Activated T-cell treated with anti-CD3 and anti-CD28 coated beads, Interleukin-2, amount 50 U/mL, for 72 hours (primary cell): ENCODE results near the gene CDK5. TPM values are rescaled to one million over a fixed set of nuclear protein-coding genes. Genes with fewer than 3 reads are reported as not detected.

Experiments used
- ATAC-seq, 2 donors: fragments of 150-1000 bp; cut with Tn5 transposase; replicated peaks in 1 of 2; 2 replicates each; pipeline ENCODE4 v1.10.0; 2021; ENCODE audit warnings: moderate library complexity in 2 of 2, mild to moderate bottlenecking in 1 of 2
- DNase-seq, 2 donors: peaks; one replicate each; pipeline ENCODE4 v3.0.0; 2021 to 2022; ENCODE audit warnings: mixed read lengths in 1 of 2
- H3K27ac Mint-ChIP-seq: one replicate; pipeline ENCODE4 v1.8.0; 2022; ENCODE audit warnings: mild to moderate bottlenecking, moderate library complexity, mixed read lengths
- H3K27me3 Mint-ChIP-seq: one replicate; pipeline ENCODE4 v1.8.0; 2022; ENCODE audit warnings: low read depth, mixed read lengths
- H3K36me3 Mint-ChIP-seq, 2 donors: one replicate each; pipeline ENCODE4 v1.8.0; 2022; ENCODE audit warnings: mixed read lengths in 2 of 2, mild to moderate bottlenecking in 1 of 2; ENCODE audit not compliant: insufficient read depth in 2 of 2
- H3K4me1 Mint-ChIP-seq: one replicate; pipeline ENCODE4 v1.8.0; 2022; ENCODE audit warnings: low read depth, mixed read lengths
- H3K4me3 Mint-ChIP-seq, 2 donors: one replicate each; pipeline ENCODE4 v1.8.0; 2022; ENCODE audit warnings: mild to moderate bottlenecking in 2 of 2, mixed read lengths in 2 of 2, moderate library complexity in 2 of 2
- H3K9me3 Mint-ChIP-seq, 2 donors: one replicate each; pipeline ENCODE4 v1.8.0; 2022; ENCODE audit warnings: mixed read lengths in 2 of 2
- total RNA-seq, 2 donors: library from RNA; stranded (reverse); gene quantifications; one replicate each; pipeline ENCODE4 v1.2.3, GENCODE V29; 2022

Gene CDK5
- total RNA-seq, 2 donors from 2014 or later: 9.4 to 11.6 TPM

DNA sequence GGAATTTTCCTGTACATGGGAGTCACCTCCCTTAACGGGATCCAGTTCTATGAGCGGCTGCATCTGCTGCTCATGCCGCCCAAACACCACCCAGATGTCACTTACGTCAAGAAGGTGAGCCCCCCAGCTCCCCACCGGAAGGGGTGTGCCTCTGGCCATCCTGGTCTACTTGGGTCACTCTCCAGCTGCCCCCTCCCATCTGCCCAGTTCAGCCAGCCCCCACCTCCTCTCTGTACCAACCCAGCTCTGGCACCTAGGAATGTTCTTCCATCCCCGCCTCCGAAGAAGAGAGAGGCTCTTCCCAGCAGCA, 17.9 kb upstream of the CDK5 start:
- DNase-seq (no peak), ATAC-seq (no peak)
- H3K27me3 Mint-ChIP-seq: no peaks in the 10 kb centered on the region
- peaks cover 0 to 4% of the 10 kb centered on the region in 2 donors for H3K36me3 Mint-ChIP-seq
- H3K4me1 Mint-ChIP-seq: peaks cover 10% of the 10 kb centered on the region
- H3K4me3 Mint-ChIP-seq: no peak overlapping the region
- H3K9me3 Mint-ChIP-seq: no peaks in the 10 kb centered on the region
- no peak overlapping the region for H3K27ac Mint-ChIP-seq

DNA sequence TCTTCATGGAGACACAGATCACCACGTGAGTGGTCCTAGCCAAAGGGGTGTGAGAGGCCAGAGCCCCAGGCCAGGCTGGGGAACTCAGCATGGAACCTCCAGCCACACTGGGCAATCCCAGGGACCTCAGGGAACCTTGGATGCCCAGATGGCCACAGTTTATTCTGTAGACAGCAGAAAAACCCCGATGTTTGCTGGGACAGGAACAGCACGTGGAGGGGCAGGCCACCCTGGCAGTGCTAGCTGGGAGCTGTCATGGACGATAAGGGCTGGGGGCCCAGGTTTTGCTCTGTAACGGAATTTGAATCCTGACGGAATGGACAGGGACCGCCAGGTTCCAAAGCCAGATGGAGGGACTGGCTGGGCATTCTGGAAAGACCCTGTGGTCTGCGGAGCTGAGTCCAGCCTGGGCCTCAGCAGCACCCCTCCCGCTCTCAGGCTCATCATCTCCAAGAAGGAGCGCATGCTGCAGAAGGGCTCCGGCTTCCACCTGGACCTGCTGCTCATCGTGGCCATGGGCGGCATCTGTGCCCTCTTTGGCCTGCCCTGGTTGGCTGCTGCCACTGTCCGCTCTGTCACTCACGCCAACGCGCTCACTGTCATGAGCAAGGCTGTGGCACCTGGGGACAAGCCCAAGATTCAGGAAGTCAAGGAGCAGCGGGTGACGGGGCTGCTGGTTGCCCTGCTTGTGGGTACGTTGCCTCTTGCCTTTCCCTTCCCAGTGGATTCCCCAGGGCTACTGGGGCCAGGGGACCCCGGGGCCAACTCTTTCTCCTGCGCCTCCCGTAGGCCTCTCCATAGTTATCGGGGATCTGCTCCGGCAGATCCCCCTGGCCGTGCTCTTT, 17.3 kb upstream of the CDK5 start:
- no peak for ATAC-seq
- H3K36me3 Mint-ChIP-seq: peaks cover 0 to 4% of the 10 kb centered on the region in 2 donors
- H3K9me3 Mint-ChIP-seq: no peaks in the 10 kb centered on the region
- DNase-seq: no peak
- no peak overlapping the region for H3K27ac Mint-ChIP-seq
- H3K27me3 Mint-ChIP-seq: no peaks in the 10 kb centered on the region
- no peak overlapping the region for H3K4me3 Mint-ChIP-seq
- H3K4me1 Mint-ChIP-seq: peaks cover 10% of the 10 kb centered on the region

DNA sequence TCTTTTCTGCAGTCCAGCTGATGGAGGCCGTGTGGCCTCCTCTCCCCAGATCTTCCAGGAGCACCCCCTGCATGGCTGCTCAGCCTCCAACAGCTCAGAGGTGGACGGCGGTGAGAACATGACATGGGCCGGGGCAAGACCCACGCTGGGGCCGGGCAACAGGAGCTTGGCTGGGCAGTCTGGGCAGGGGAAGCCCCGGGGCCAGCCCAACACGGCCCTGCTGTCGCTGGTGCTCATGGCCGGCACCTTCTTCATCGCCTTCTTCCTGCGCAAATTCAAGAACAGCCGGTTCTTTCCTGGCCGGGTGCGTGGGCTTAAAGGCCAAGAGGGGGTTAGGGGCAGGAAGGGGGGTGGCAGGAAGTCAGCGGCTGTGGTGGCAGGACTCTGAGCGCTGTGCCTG, 16.3 kb upstream of the CDK5 start:
- Mint-ChIP-seq H3K27me3 (no peaks in the 10 kb centered on the region), H3K9me3 (no peaks in the 10 kb centered on the region), H3K4me1 (peaks cover 5% of the 10 kb centered on the region), H3K4me3 (no peak overlapping the region), H3K27ac (no peak overlapping the region), H3K36me3 (peaks cover 0 to 5% of the 10 kb centered on the region in 2 donors)
- ATAC-seq: no peak
- DNase-seq: no peak

DNA sequence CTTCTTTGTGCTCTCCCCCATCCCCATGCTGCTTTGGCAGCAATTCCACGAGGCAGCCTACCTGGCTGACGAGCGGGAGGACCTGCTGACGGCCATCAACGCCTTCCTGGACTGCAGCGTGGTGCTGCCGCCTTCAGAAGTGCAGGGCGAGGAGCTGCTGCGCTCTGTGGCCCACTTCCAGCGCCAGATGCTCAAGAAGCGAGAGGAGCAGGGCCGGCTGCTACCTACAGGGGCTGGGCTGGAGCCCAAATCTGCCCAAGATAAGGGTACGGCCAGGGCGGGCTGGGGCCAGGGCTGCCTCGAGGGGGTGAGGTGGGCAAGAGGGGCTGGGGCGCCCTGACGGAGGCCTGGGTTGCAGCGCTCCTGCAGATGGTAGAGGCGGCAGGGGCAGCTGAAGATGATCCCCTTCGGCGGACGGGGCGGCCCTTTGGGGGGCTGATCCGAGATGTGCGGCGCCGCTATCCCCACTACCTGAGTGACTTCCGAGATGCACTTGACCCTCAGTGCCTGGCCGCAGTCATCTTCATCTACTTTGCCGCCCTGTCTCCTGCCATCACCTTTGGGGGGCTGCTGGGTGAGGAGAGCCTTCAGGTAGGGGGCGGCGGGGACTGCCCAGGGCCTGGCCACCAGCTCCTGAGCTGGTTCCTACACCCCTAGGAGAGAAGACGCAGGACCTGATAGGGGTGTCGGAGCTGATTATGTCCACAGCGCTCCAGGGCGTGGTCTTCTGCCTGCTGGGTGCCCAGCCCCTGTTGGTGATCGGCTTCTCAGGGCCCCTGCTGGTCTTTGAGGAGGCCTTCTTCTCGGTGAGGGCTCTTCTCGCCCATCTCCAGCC, 13.6 kb upstream of the CDK5 start:
- H3K9me3 Mint-ChIP-seq: no peaks in the 10 kb centered on the region
- H3K4me3 Mint-ChIP-seq: no peak overlapping the region
- no peaks in the 10 kb centered on the region for H3K4me1 Mint-ChIP-seq
- H3K27ac Mint-ChIP-seq: no peak overlapping the region
- H3K36me3 Mint-ChIP-seq: peaks cover 0 to 1% of the 10 kb centered on the region in 2 donors
- DNase-seq (no peak), ATAC-seq (no peak)
- H3K27me3 Mint-ChIP-seq: no peaks in the 10 kb centered on the region

DNA sequence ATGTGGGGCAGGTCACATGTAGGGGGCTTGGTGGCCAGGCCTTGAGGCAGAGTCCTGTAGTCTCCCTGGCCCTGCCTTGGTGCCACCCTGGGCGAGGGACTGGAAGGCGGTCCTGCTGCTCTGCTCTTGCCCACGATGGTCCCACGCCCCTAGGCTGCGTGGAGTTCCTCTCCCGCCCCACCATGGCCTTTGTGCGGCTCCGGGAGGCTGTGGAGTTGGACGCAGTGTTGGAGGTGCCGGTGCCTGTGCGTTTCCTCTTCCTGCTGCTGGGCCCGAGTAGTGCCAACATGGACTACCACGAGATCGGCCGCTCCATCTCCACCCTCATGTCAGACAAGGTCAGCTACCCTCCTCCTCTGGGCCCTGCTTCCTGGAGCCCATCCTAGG, 12.9 kb upstream of the CDK5 start:
- no peaks in the 10 kb centered on the region for H3K27me3 Mint-ChIP-seq

DNA sequence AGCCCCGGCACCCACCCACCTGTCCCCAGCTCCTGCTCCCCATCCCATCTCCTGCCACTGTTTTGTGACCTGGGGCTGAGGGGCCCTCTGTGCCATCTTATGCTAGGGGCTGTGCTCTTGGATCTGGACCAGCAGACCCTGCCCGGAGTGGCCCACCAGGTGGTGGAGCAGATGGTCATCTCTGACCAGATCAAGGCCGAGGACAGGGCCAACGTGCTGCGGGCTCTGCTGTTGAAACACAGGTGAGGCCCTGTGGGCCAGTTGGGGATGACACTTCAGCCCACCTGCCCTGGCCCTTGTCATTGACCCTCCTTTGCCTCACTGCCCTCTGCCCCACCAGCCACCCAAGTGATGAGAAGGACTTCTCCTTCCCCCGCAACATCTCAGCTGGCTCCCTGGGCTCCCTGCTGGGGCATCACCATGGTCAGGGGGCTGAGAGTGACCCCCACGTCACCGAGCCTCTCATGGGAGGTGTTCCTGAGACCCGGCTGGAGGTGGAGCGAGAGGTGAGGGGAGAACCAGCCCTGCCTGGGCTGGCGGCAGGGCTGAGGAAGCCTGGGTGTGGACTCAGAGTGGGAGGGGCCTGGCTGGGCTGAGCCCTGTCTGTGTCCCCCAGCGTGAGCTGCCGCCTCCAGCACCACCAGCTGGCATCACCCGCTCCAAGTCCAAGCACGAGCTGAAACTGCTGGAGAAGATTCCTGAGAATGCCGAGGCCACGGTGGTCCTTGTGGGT, 12.3 kb upstream of the CDK5 start:
- Mint-ChIP-seq H3K36me3 (peaks cover 1 to 3% of the 10 kb centered on the region in 2 donors), H3K4me3 (no peak overlapping the region), H3K27me3 (no peaks in the 10 kb centered on the region), H3K27ac (no peak overlapping the region), H3K4me1 (no peaks in the 10 kb centered on the region), H3K9me3 (no peaks in the 10 kb centered on the region)
- DNase-seq (no peak), ATAC-seq (no peak)

More for the DNA sequence above, 12.9 kb upstream of the CDK5 start:
- Mint-ChIP-seq H3K9me3 (no peaks in the 10 kb centered on the region), H3K4me1 (no peaks in the 10 kb centered on the region), H3K4me3 (no peak overlapping the region), H3K27ac (no peak overlapping the region), H3K36me3 (peaks cover 0 to 1% of the 10 kb centered on the region in 2 donors)
- DNase-seq: no peak
- ATAC-seq: no peak

DNA sequence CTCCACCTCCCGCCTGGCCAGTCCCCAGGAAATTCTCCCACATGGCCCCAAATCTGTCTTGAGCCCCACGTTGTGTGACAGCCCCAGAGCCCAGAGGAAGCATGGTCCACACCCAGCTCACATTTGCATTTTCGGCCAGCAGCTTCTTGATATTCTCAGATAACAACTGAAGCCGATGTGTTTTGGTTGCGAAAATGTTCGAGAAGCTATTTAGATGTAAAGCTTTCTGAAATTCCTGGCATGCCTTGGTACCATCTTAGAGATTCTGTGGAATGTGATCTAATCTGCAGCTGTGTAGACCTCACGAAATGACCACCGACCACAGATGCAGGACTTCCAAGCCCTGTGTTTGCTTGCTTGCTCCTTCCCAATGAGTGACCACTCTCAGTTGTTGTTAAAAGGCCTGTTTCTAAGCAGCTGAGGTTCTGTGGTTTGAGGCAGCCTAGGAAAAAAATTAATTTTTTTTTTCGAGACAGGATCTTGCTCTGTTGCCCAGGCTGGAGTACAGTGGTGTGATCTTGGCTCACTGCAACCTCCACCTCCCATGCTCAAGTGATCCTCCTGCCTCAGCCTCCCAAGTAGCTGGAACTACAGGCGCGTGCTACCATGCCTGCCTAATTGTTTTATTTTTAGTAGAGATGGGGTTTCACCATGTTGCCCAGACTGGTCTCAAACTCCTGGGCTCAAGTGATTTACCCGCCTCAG, 10.5 kb upstream of the CDK5 start:
- H3K4me1 Mint-ChIP-seq: no peaks in the 10 kb centered on the region
- ATAC-seq: no peak
- no peaks in the 10 kb centered on the region for H3K27me3 Mint-ChIP-seq
- no peak for DNase-seq
- H3K36me3 Mint-ChIP-seq: peaks cover 1 to 3% of the 10 kb centered on the region in 2 donors
- no peak overlapping the region for H3K4me3 Mint-ChIP-seq
- no peak overlapping the region for H3K27ac Mint-ChIP-seq
- no peaks in the 10 kb centered on the region for H3K9me3 Mint-ChIP-seq

DNA sequence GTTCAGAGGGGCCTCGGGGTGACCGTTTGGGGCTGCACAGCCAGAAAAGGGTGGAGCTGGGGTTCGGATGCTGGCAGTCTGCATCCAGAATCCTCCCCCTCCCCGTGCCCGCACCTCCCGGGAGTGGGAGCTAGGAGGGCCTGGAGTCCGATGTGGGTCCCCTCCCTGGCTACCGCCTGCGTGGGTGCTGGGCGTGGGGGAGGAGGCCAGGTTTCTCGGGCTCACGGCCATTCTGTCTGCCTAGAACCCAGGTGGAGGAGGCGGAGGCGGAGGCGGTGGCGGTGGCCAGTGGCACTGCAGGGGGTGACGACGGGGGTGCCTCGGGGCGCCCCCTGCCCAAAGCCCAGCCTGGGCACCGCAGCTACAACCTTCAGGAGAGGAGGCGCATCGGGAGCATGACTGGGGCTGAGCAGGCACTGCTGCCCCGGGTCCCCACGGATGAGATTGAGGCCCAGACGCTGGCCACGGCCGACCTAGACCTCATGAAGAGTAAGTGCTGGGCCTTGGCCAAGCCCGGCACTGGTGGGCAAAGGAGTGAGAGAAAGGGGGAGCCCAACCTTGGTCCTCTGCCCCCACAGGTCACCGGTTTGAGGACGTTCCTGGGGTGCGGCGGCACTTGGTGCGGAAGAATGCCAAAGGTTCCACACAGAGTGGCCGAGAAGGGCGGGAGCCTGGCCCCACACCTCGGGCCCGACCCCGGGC, 8.7 kb upstream of the CDK5 start:
- Mint-ChIP-seq H3K4me1 (peaks cover 6% of the 10 kb centered on the region), H3K4me3 (no peak overlapping the region), H3K27me3 (no peaks in the 10 kb centered on the region), H3K27ac (no peak overlapping the region), H3K36me3 (peaks cover 1 to 3% of the 10 kb centered on the region in 2 donors), H3K9me3 (no peaks in the 10 kb centered on the region)
- no peak for ATAC-seq
- no peak for DNase-seq

DNA sequence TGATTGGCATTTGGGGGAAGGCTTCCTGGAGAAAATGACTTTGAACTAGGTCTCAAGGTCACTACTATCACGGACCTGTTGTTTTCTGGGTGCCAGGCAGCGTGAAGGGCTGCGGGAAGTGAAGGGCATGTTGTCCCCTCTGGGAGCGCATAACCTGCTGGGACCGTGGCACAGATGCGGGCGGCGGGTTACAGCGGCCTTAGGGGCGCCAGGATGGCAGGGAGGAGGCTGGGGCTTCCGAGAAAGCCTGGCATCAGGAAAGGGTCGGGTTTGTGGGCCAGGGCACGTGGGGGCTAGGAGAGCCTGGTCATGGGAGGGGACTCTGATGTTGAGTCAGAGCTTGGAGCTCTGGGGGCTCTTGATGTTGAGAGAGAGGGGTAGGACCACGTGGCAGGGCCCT, 7.8 kb upstream of the CDK5 start:
- H3K27me3 Mint-ChIP-seq: no peaks in the 10 kb centered on the region
- H3K4me1 Mint-ChIP-seq: peaks cover 15% of the 10 kb centered on the region
- no peak overlapping the region for H3K4me3 Mint-ChIP-seq
- H3K27ac Mint-ChIP-seq: no peak overlapping the region
- no peak for DNase-seq
- H3K9me3 Mint-ChIP-seq: no peaks in the 10 kb centered on the region
- peaks cover 1 to 3% of the 10 kb centered on the region in 2 donors for H3K36me3 Mint-ChIP-seq
- ATAC-seq: no peak

DNA sequence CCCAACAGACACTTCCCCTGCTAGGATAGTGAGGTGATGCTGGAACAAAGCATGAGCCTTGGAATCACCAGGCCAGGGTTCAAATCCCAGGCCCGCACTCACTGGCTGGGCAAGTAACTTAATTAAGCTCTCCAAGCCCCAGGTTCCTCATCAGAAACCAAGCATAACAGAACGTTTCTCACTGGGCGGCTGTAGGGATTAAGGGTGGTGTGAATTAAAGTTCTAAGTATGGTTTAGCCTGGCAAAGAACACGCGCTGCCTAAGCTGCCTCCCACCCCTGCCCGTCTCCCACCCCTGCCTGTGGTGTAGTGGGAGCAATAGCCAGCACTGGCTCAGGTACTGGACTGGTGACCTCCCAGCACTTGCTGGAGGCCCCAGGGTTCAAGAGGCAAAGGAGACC, 7.3 kb upstream of the CDK5 start:
- peaks cover 16% of the 10 kb centered on the region for H3K4me1 Mint-ChIP-seq
- H3K27me3 Mint-ChIP-seq: no peaks in the 10 kb centered on the region
- no peak overlapping the region for H3K4me3 Mint-ChIP-seq
- DNase-seq: no peak
- ATAC-seq: no peak
- H3K9me3 Mint-ChIP-seq: no peaks in the 10 kb centered on the region
- no peak overlapping the region for H3K27ac Mint-ChIP-seq
- peaks cover 1 to 3% of the 10 kb centered on the region in 2 donors for H3K36me3 Mint-ChIP-seq

DNA sequence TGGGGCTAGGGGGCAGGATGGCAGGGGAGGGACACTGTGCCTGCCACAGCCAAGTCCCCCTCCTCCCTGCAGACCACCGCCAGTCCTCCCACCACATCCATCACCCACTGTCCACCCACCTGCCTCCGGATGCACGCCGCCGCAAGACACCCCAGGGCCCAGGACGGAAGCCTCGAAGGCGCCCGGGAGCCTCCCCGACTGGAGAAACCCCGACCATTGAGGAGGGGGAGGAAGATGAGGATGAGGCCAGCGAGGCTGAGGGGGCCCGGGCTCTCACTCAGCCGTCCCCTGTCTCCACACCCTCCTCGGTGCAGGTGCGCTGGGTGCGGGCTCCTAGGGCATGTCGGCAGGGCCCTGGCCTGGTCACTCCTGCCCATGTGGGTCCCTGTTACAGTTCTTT, 6.8 kb upstream of the CDK5 start:
- no peaks in the 10 kb centered on the region for H3K9me3 Mint-ChIP-seq
- H3K4me3 Mint-ChIP-seq: no peak overlapping the region
- peaks cover 16% of the 10 kb centered on the region for H3K4me1 Mint-ChIP-seq
- ATAC-seq (no peak), DNase-seq (no peak)
- H3K36me3 Mint-ChIP-seq: peaks cover 1 to 3% of the 10 kb centered on the region in 2 donors
- no peaks in the 10 kb centered on the region for H3K27me3 Mint-ChIP-seq
- H3K27ac Mint-ChIP-seq: no peak overlapping the region

DNA sequence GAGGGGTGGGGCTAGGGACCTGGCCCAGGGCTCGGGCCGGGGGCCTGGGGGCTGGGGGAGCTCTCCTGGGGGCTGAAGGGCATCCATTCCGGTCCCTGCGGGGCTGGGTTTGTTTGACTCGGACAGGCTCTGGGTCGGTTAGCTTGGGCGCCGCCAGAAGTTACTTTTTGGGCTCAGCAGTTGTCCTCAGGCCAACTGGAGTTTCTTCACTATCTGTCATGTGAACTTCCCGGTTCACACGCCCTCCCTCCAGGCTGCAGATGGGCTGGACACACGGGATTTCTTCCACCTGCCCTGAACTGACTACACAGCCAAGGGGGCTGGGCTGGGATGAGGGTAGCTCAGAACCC, 5.5 kb upstream of the CDK5 start:
- ATAC-seq (no peak), DNase-seq (no peak)
- Mint-ChIP-seq H3K36me3 (peaks cover 0 to 5% of the 10 kb centered on the region in 2 donors), H3K27ac (no peak overlapping the region), H3K4me3 (no peak overlapping the region), H3K27me3 (no peaks in the 10 kb centered on the region), H3K9me3 (no peaks in the 10 kb centered on the region), H3K4me1 (peaks cover 27% of the 10 kb centered on the region)
